ENCODE results near the gene NTM.

The NTM gene

DNA sequence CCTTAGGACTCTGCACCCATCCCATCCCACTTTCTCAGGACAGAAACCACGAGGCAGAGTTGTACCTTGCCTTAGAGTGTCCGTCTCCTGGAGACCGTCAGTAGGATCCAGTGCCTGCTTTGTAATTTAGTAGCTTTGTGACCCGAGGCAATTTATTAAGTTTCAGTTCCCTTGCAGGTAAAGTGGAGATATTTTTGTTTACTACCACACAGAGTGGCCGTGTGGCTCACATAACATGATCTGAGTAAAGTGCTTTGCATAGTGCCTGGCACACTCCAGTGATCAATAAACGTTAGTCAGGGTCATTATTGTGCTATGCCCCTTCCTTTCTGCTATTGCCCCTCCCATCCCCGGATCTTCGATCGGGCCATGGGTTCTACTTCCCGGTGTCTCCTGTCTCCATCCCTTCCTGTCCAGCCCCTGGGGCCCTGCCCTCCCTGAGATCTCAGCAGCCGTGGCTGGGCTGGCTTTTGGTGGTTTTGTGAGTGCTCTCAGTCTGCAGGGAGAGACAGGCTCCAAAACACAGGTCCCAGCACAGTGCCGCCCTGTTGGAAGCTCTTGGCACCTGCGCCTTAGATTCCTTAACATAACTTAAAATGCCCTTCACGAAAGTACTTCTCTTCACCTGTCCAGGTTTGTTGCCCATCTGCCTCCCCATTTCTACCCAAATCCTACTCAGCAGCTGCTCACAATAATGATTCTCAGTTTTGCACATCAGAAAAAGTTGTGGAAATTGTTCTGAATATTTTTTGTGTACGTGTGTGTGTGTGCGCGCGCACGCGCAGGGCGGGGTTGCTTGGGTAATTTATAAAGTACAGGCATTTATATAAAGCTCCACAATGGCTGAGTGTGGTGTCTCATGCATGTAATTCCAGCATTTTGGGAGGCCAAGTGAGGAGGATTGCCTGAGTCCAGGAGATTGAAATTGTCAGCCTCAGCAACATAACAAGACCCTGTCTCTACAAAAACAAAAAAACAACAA, 753.7 kb downstream of the NTM start:
- no peak for FAIRE-seq
- no peak for DNase-seq (ENCODE audit: extremely low spot score, insufficient read length, low read depth)

GRCh38 chr11:132125988-132126871, 755.8 kb downstream of the NTM start:
- DNase-seq (ENCODE audit: extremely low spot score, insufficient read length, low read depth): no peak
- FAIRE-seq: no peak

- no peak for FAIRE-seq
- DNase-seq (ENCODE audit: extremely low spot score, insufficient read length, low read depth): no peak
These were observed 756.8 kb downstream of the NTM start for GRCh38 chr11:132126973-132127899.

- DNase-seq (ENCODE audit: extremely low spot score, insufficient read length, low read depth): no peak
- FAIRE-seq: no peak
These were observed 757.5 kb downstream of the NTM start for GRCh38 chr11:132127900-132128288.

DNA sequence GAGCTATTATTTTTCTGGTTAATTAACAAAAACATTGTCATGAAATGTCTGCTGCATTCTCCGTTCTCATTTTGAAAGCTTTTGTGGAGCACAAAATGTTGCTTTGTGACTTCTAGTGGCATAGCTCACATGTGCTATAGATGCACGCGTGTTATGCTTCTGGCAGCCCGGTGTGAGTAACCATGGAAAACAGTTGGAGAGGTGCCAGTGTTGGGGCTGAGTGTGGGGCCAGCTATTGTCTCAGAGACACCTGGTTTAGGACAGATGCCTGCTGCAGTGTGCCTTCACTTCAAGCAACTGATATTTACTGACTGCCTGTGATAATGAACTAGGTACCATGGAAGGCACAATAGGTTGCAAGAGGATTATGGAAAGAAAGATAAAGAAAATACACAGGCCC, 760.6 kb downstream of the NTM start:
- no peak for DNase-seq (ENCODE audit: extremely low spot score, insufficient read length, low read depth)
- no peak for FAIRE-seq

DNA sequence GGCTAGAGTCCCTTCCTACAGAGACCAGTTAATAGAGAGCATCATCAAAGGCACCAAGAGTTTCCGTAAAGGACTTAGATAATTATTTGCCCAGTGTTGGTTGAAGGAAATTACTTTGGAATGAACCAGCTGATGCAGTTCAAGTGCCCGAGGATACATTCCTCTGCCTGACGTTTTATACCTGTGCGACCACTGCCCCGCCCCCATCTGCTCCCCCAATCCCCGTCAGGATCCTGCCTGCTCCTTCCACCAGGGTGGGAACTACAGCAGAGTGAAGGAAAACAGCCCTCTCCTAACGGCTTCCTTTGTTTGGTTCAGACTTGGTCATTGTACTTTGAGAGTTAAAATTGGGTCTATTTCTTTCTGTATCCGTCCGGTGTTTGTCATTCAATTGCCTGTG, 761.5 kb downstream of the NTM start:
- DNase-seq (ENCODE audit: extremely low spot score, insufficient read length, low read depth) (no peak), FAIRE-seq (no peak)

DNA sequence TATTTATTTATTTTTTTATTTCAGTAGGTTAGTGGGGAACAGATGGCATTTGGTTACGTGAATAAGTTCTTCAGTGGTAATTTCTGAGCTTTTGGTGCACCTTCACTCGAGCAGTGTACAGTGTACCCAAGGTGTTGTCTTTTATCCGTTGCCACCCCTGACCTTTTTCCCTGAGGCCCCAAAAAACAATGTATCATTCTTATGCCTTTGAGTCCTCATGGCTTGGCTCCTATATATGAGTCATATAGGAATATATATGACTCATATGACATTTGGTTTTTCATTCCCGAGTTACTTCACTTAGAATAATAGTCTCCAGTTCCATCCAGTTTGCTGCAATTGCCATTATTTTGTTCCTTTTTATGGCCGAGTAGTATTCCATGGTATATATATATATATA, 763.9 kb downstream of the NTM start:
- no peak for DNase-seq (ENCODE audit: extremely low spot score, insufficient read length, low read depth)
- no peak for FAIRE-seq

DNA sequence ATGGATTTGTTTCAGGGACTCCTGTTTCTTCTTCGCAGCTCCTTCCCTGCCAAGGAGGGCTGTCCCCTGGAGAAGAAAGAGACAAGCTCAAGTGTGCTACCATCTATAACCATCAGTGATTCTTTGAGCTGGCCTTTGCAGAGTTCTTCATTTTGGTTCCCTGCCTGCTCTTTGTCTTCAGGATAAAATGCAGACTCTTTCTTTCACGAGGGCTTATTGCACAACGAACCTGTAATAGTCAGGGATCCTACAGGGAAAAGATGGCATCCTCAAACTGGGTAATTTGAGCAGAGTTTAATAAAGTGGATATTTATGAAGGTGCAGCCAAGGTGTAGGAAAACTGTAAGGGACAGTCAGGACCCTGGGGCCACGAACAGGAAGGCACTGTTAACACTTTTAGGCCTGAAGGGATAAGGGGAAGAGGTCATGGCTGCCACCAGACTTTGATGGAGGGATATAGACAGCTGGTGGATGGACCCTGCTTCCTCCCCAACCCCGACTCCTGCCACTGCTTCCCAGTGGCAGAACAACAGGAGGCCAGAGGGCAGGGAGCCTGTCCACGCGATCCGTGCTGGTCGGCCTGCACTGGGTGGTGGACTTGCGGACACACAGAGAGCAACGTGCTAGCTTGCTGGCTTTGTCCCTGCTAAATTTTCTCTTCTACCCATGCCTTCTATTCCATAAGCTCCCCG, 767.0 kb downstream of the NTM start:
- no peak for FAIRE-seq

DNA sequence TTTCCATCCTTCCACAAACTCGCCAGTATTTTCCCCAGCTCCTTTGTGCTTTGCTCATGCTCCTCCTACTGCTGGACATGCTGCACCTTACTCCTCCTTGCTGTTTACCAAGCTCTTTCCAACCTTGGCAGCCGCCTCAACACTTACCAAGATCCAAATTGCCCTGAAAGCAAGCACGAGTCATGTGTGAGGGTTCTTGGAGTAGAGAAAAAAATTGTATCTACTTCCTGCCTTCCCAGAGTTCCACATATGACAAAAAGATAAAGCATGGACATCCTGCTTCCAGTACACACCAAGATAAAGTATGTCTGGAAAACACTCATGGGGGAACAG, 767.5 kb downstream of the NTM start:
- DNase-seq (ENCODE audit: extremely low spot score, insufficient read length, low read depth) (no peak), FAIRE-seq (no peak)

More for the DNA sequence above, 767.0 kb downstream of the NTM start:
- DNase-seq (ENCODE audit: extremely low spot score, insufficient read length, low read depth): no peak

GRCh38 chr11:132139181-132139580, 768.8 kb downstream of the NTM start:
- DNase-seq (ENCODE audit: extremely low spot score, insufficient read length, low read depth) (no peak), FAIRE-seq (no peak)

- DNase-seq (ENCODE audit: extremely low spot score, insufficient read length, low read depth) (no peak), FAIRE-seq (no peak)
These were observed 769.6 kb downstream of the NTM start for GRCh38 chr11:132140056-132140455.

- DNase-seq (ENCODE audit: extremely low spot score, insufficient read length, low read depth): no peak
- FAIRE-seq: no peak
These were observed 771.7 kb downstream of the NTM start for GRCh38 chr11:132142121-132142520.

DNA sequence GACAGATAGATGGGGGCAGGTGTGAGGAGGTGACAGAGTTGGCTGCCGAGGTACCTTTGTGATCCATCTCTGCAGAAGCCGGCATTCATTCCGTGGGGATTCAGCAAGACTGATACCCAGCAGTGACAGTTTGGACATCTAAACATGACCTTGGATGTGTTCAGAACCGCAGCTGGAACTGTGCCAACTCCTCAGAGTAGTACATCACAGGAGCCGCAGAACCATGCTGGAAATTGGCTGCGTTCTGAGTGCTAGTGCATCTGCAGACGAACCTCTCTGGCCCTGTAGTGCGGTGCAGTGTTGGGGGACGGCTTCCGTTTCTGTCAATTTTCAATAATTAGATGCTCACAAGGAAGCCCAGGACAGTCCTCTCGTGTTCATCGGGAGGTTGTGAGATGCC, 772.1 kb downstream of the NTM start:
- no peak for DNase-seq (ENCODE audit: extremely low spot score, insufficient read length, low read depth)
- no peak for FAIRE-seq

GRCh38 chr11:132147464-132147863, 777.0 kb downstream of the NTM start:
- DNase-seq (ENCODE audit: extremely low spot score, insufficient read length, low read depth) (no peak), FAIRE-seq (no peak)

- DNase-seq (ENCODE audit: extremely low spot score, insufficient read length, low read depth) (no peak), FAIRE-seq (no peak)
These were observed 784.4 kb downstream of the NTM start for GRCh38 chr11:132154781-132155180.

- DNase-seq (ENCODE audit: extremely low spot score, insufficient read length, low read depth) (no peak), FAIRE-seq (no peak)
These were observed 787.7 kb downstream of the NTM start for GRCh38 chr11:132158091-132158490.

GRCh38 chr11:132158696-132159095, 788.3 kb downstream of the NTM start:
- FAIRE-seq: no peak
- no peak for DNase-seq (ENCODE audit: extremely low spot score, insufficient read length, low read depth)

DNA sequence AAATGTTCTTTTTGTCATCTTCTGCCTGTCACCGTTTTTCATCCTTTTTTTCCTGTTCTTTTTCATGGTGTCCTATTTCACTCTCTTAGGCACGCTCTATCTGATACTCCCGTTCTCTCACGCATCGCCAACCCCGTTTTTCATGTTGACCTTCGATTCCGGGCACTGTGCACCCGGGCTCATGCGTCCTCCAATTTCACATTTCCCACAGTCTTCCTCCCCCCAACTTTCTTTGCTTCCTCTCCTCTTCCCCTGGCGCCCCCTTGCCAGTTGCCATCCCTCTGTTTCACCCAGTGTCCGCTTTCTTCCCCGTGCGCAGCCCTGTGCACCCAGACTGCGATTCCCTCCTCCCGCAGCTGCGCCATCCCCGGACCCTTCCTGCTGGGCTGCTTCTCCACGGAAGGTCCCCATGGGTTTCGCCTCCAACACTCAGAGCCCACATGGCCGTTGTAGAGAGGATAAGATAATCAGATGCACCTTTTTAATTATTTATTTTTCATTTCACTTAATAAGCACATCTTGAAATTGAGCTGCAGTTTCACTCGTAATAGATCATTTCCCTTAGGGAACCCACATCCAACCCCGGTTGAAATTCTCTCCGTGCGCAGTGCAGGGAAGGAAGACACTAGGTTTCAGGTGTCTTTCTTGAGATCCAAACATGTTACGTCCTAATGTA, 791.1 kb downstream of the NTM start:
- FAIRE-seq (no peak), DNase-seq (ENCODE audit: extremely low spot score, insufficient read length, low read depth) (no peak)

Measured in GM18507 (cell line).